Fibroblast of lung (primary cell): ENCODE results near the gene NANS. TPM values are rescaled to one million over a fixed set of nuclear protein-coding genes. Genes with fewer than 3 reads are reported as not detected.

Experiments used
- DNase-seq, 2 donors: peaks; one replicate each; pipeline versions ENCODE4 v3.0.0 to v3.0.0-alpha.2; 2010; ENCODE audit warnings: low read depth in 2 of 2
- H2AFZ ChIP-seq: 2 replicates; pipeline ENCODE4 v1.5.1; 2012; ENCODE audit warnings: low read length, control low read depth, inconsistent platforms
- H3K27ac ChIP-seq: 2 replicates; pipeline ENCODE4 v1.5.1; 2011; ENCODE audit warnings: low read length, control low read depth; ENCODE audit not compliant: insufficient read depth
- H3K27me3 ChIP-seq: 2 replicates; pipeline ENCODE4 v1.5.1; 2011; ENCODE audit warnings: mild to moderate bottlenecking, low read length; ENCODE audit not compliant: control insufficient read depth, insufficient read depth
- H3K36me3 ChIP-seq: 2 replicates; pipeline ENCODE4 v1.5.1; 2011; ENCODE audit warnings: low read length; ENCODE audit not compliant: control insufficient read depth, insufficient read depth
- H3K4me1 ChIP-seq: 2 replicates; pipeline ENCODE4 v1.5.1; 2011; ENCODE audit warnings: low read length; ENCODE audit not compliant: control insufficient read depth, insufficient read depth; ENCODE audit errors: extremely low read depth
- H3K4me2 ChIP-seq: 2 replicates; pipeline ENCODE4 v1.5.1; 2011; ENCODE audit warnings: low read length, control low read depth; ENCODE audit not compliant: insufficient read depth; ENCODE audit errors: extremely low read depth
- H3K4me3 ChIP-seq, 4 experiments: fragments of 200-600 bp in 1 of 4; sonication (generic) in 1 of 4; replicated peaks in 1 of 4; 2 replicates each; pipeline ENCODE4 v1.5.1; 2011 to 2016; ENCODE audit warnings: low read length in 4 of 4, low read depth in 3 of 4, mild to moderate bottlenecking in 3 of 4, control low read depth in 2 of 4, inconsistent platforms in 1 of 4, mixed read lengths in 1 of 4; ENCODE audit not compliant: insufficient read depth in 1 of 4; ENCODE audit errors: control extremely low read depth in 1 of 4
- H3K79me2 ChIP-seq: 2 replicates; pipeline ENCODE4 v1.5.1; 2012; ENCODE audit warnings: mild to moderate bottlenecking, low read length, inconsistent platforms; ENCODE audit not compliant: control insufficient read depth, insufficient read depth
- H3K9ac ChIP-seq: 2 replicates; pipeline ENCODE4 v1.5.1; 2011; ENCODE audit warnings: mild to moderate bottlenecking, low read length, control low read depth; ENCODE audit not compliant: insufficient read depth
- H3K9me3 ChIP-seq: 2 replicates; pipeline ENCODE4 v1.5.1; 2012; ENCODE audit warnings: low read depth, low read length; ENCODE audit not compliant: control insufficient read depth, insufficient read depth
- H4K20me1 ChIP-seq: 2 replicates; pipeline ENCODE4 v1.5.1; 2011; ENCODE audit warnings: low read length; ENCODE audit not compliant: control insufficient read depth, insufficient read depth; ENCODE audit errors: extremely low read depth
- CTCF ChIP-seq, 2 donors: IDR thresholded peaks in 1 of 2; conservative IDR thresholded peaks in 1 of 2; 1 replicate in 1 of 2; 2 replicates in 1 of 2; pipeline ENCODE4 v1.5.1; 2011 to 2012; ENCODE audit warnings: low read length in 2 of 2, control low read depth in 1 of 2, inconsistent platforms in 1 of 2, low read depth in 1 of 2, mild to moderate bottlenecking in 1 of 2
- EZH2 ChIP-seq: IDR thresholded peaks from 2 replicates; pipeline ENCODE4 v1.5.1; 2012; ENCODE audit warnings: low read length, control low read depth, mild to moderate bottlenecking; ENCODE audit errors: missing control alignments
- polyA minus RNA-seq: library from RNA; depleted of rRNA, polyadenylated mRNA; stranded (reverse); fragments of >200 nt; gene quantifications from 2 replicates; pipeline ENCODE4 v1.2.3, GENCODE V29; 2011; ENCODE audit warnings: low replicate concordance
- polyA plus RNA-seq, 2 donors: library from polyadenylated mRNA; depleted of rRNA in 1 of 2; stranded (reverse) in 1 of 2; unstranded in 1 of 2; fragments of >200 nt; gene quantifications; 2 replicates each; pipeline ENCODE4 v1.2.1, GENCODE V29; 2011 to 2012; ENCODE audit warnings: missing spikeins in 1 of 2
- total RNA-seq: library from RNA; depleted of rRNA; stranded (reverse); fragments of >200 nt; gene quantifications from 2 replicates; pipeline ENCODE4 v1.2.1, GENCODE V29; 2014

NANS gene
- total RNA-seq (81.9 and 83.9 TPM in 2 replicates), polyA plus RNA-seq (90.7 and 105 TPM in 2 replicates), polyA minus RNA-seq (40.6 and 46.6 TPM in 2 replicates)
- 102 and 123 TPM in 2 replicates for polyA plus RNA-seq (2012)

- peak within 1 kb of the TSS; percentile 98 for H3K9ac ChIP-seq
- no peaks in the 10 kb centered on the region for H3K27me3 ChIP-seq
- H3K79me2 ChIP-seq = peaks cover 28% of the 10 kb centered on the region
- DNase-seq = peak; percentile 88 to 95
- no peaks in the 10 kb centered on the region for H3K4me1 ChIP-seq
- H3K9me3 ChIP-seq = no peaks in the 10 kb centered on the region
- peak within 1 kb of the TSS; percentile 89 for H3K27ac ChIP-seq
- H3K36me3 ChIP-seq = peaks cover 3% of the 10 kb centered on the region
- no peaks in the 10 kb centered on the region for H4K20me1 ChIP-seq
- TF ChIP-seq CTCF (conservative IDR thresholded peaks at IDR 0.05 in 1 of 2, IDR thresholded peaks at IDR 0.05 in 1 of 2; ENCODE audit: low read depth in 1 of 2, low read length in 2 of 2) (peak in 1 of 2 donors; percentile 11), EZH2 (no peak)
- H3K4me3 ChIP-seq = peak within 1 kb of the TSS; percentile 63 to 87 (median 78)
- peak within 1 kb of the TSS; percentile 77 for H2AFZ ChIP-seq
- H3K4me2 ChIP-seq = peak within 1 kb of the TSS; percentile 90
Observed at GRCh38 chr9:98056269-98057137, at the start of gene NANS. Gene NANS, plus strand, starts transcription at chr9:98056732. Its CDS starts 77 bp downstream, at chr9:98056809.

- no peaks in the 10 kb centered on the region for H3K4me1 ChIP-seq
- no peak for DNase-seq
- no peaks in the 10 kb centered on the region for H3K27me3 ChIP-seq
- H2AFZ ChIP-seq = no peak overlapping the region
- no peaks in the 10 kb centered on the region for H4K20me1 ChIP-seq
- TF ChIP-seq CTCF (conservative IDR thresholded peaks at IDR 0.05 in 1 of 2, IDR thresholded peaks at IDR 0.05 in 1 of 2; ENCODE audit: low read depth in 1 of 2, low read length in 2 of 2) (no peak), EZH2 (no peak)
- no peak overlapping the region for H3K9ac ChIP-seq
- no peak overlapping the region for H3K4me2 ChIP-seq
- peaks cover 19% of the 10 kb centered on the region for H3K36me3 ChIP-seq
- no peak overlapping the region for H3K27ac ChIP-seq
- no peaks in the 10 kb centered on the region for H3K9me3 ChIP-seq
- H3K4me3 ChIP-seq = no peak overlapping the region
- H3K79me2 ChIP-seq = peaks cover 34% of the 10 kb centered on the region
Observed at GRCh38 chr9:98007251-98007928, 49.1 kb upstream of the NANS start.

- Histone ChIP-seq H3K4me3 (no peak overlapping the region), H3K9ac (no peak overlapping the region), H3K36me3 (peaks cover 24% of the 10 kb centered on the region), H3K9me3 (no peaks in the 10 kb centered on the region), H3K4me2 (no peak overlapping the region), H4K20me1 (no peaks in the 10 kb centered on the region), H3K79me2 (peaks cover 27% of the 10 kb centered on the region), H3K27ac (no peak overlapping the region), H3K27me3 (no peaks in the 10 kb centered on the region), H2AFZ (no peak overlapping the region), H3K4me1 (no peaks in the 10 kb centered on the region)
- DNase-seq = no peak
- TF ChIP-seq EZH2 (no peak), CTCF (conservative IDR thresholded peaks at IDR 0.05 in 1 of 2, IDR thresholded peaks at IDR 0.05 in 1 of 2; ENCODE audit: low read depth in 1 of 2, low read length in 2 of 2) (no peak)
Observed at GRCh38 chr9:98008764-98009163, 47.8 kb upstream of the NANS start.
